ENCODE data around the gene VIPR1.

VIPR1 gene

GRCh38 chr3:42525736-42526345, 23.4 kb downstream of the VIPR1 start:
- ChIA-PET POLR2A (no interaction called here), CTCF (no interaction called here)
- H3K9me3 ChIP-seq (ENCODE audit: control insufficient read depth, insufficient read depth, low read depth, low read length): no peaks in the 10 kb centered on the region
- H3K4me1 ChIP-seq (ENCODE audit: control insufficient read depth, insufficient read depth, low read length): no peaks in the 10 kb centered on the region
- TF ChIP-seq ZNF76 (tag by site-specific recombination; IDR thresholded peaks at IDR 0.05; ENCODE audit: borderline replicate concordance, low read depth) (no peak), GLIS1 (tag by site-specific recombination; IDR thresholded peaks at IDR 0.05) (peak; percentile 35; the same call in 1 of the 2 replicates)
- H3K4me3 ChIP-seq (ENCODE audit: low read depth, low read length): no peak overlapping the region
- H3K27ac ChIP-seq (ENCODE audit: extremely low read depth, low read depth, low read length): no peak overlapping the region
- H3K36me3 ChIP-seq (ENCODE audit: control insufficient read depth in 2 of 2, insufficient read depth in 1 of 2, low read length in 2 of 2): no peaks in the 10 kb centered on the region

GRCh38 chr3:42526616-42527367, 24.3 kb downstream of the VIPR1 start:
- ChIA-PET POLR2A (no interaction called here), CTCF (no interaction called here)

DNA sequence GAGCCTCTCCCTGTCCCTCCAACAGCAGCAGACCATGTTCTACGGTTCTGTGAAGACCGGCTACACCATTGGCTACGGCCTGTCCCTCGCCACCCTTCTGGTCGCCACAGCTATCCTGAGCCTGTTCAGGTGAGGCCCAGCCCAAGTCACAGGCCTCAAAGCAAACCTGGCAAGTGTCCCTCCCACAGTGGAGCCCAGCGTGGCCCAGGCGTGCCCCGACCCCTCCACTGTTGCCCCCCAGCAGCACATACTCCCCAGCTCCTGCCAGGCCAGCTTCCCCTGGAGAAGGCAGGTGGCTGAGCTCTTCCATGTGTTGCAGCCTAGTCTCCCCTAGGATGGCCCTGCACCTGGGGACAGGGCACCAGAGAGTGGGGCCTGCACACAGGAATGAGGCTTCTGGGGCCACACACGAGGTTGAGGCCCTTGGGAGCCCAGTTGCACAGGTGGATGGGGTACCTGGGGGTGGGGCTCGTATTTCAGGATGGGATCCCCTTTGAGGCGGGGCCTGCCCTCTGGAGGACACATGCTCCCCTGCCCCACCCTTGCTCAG, 25.0 kb downstream of the VIPR1 start:
- TF ChIP-seq ZNF624 (tag by site-specific recombination; IDR thresholded peaks at IDR 0.05) (no peak), MYNN (tag by site-specific recombination; IDR thresholded peaks at IDR 0.05; ENCODE audit: borderline replicate concordance) (no peak)
- Histone ChIP-seq H3K36me3 (ENCODE audit: control insufficient read depth in 2 of 2, insufficient read depth in 1 of 2, low read length in 2 of 2) (no peaks in the 10 kb centered on the region), H3K4me3 (ENCODE audit: low read depth, low read length) (no peak overlapping the region), H3K27ac (ENCODE audit: extremely low read depth, low read depth, low read length) (no peak overlapping the region), H3K4me1 (ENCODE audit: control insufficient read depth, insufficient read depth, low read length) (no peaks in the 10 kb centered on the region), H3K9me3 (ENCODE audit: control insufficient read depth, insufficient read depth, low read depth, low read length) (no peaks in the 10 kb centered on the region)
- ChIA-PET CTCF (interaction anchor here (0.7 kb wide), 1 partner anchor 17 kb away, joined by 3 read pairs; no protein-coding TSS in a partner anchor), POLR2A (no interaction called here)

More at GRCh38 chr3:42526616-42527367, 24.3 kb downstream of the VIPR1 start:
- H3K4me1 ChIP-seq (ENCODE audit: control insufficient read depth, insufficient read depth, low read length): no peaks in the 10 kb centered on the region
- no peaks in the 10 kb centered on the region for H3K36me3 ChIP-seq (ENCODE audit: control insufficient read depth in 2 of 2, insufficient read depth in 1 of 2, low read length in 2 of 2)
- H3K27ac ChIP-seq (ENCODE audit: extremely low read depth, low read depth, low read length): no peak overlapping the region
- no peak overlapping the region for H3K4me3 ChIP-seq (ENCODE audit: low read depth, low read length)
- no peaks in the 10 kb centered on the region for H3K9me3 ChIP-seq (ENCODE audit: control insufficient read depth, insufficient read depth, low read depth, low read length)
- TF ChIP-seq EGR2 (tag by site-specific recombination; IDR thresholded peaks at IDR 0.05; ENCODE audit: low read depth) (0 out of 2 replicates have a peak, but pooled peaks have one; percentile 25), ZNF175 (tag by site-specific recombination; IDR thresholded peaks at IDR 0.05) (no peak), ZNF112 (tag by site-specific recombination; IDR thresholded peaks at IDR 0.05) (no peak), ZBTB1 (tag by site-specific recombination; IDR thresholded peaks at IDR 0.05) (no peak), ZNF214 (tag by site-specific recombination; IDR thresholded peaks at IDR 0.05; ENCODE audit: borderline replicate concordance) (no peak)
- TF ChIP-seq, protein P1, sequence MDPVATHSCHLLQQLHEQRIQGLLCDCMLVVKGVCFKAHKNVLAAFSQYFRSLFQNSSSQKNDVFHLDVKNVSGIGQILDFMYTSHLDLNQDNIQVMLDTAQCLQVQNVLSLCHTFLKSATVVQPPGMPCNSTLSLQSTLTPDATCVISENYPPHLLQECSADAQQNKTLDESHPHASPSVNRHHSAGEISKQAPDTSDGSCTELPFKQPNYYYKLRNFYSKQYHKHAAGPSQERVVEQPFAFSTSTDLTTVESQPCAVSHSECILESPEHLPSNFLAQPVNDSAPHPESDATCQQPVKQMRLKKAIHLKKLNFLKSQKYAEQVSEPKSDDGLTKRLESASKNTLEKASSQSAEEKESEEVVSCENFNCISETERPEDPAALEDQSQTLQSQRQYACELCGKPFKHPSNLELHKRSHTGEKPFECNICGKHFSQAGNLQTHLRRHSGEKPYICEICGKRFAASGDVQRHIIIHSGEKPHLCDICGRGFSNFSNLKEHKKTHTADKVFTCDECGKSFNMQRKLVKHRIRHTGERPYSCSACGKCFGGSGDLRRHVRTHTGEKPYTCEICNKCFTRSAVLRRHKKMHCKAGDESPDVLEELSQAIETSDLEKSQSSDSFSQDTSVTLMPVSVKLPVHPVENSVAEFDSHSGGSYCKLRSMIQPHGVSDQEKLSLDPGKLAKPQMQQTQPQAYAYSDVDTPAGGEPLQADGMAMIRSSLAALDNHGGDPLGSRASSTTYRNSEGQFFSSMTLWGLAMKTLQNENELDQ (tag by site-specific recombination; IDR thresholded peaks at IDR 0.05; ENCODE audit: low read depth): no peak

- TF ChIP-seq ZNF184 (tag by site-specific recombination; IDR thresholded peaks at IDR 0.05) (no peak), ZNF555 (tag by site-specific recombination; conservative IDR thresholded peaks at IDR 0.05) (no peak), EGR2 (tag by site-specific recombination; IDR thresholded peaks at IDR 0.05; ENCODE audit: low read depth) (no peak), ZNF174 (tag by site-specific recombination; IDR thresholded peaks at IDR 0.05) (no peak)
- CTCF ChIA-PET: interaction anchor here (0.6 kb wide), 1 partner anchor 53 kb away, joined by 5 read pairs; no protein-coding TSS in a partner anchor
- no peaks in the 10 kb centered on the region for H3K4me1 ChIP-seq (ENCODE audit: control insufficient read depth, insufficient read depth, low read length)
Measured at GRCh38 chr3:42529468-42529867, 27.0 kb downstream of the VIPR1 start.

More at GRCh38 chr3:42529468-42529867, 27.0 kb downstream of the VIPR1 start:
- Histone ChIP-seq H3K4me3 (ENCODE audit: low read depth, low read length) (no peak overlapping the region), H3K36me3 (ENCODE audit: control insufficient read depth in 2 of 2, insufficient read depth in 1 of 2, low read length in 2 of 2) (no peaks in the 10 kb centered on the region), H3K27ac (ENCODE audit: extremely low read depth, low read depth, low read length) (no peak overlapping the region), H3K9me3 (ENCODE audit: control insufficient read depth, insufficient read depth, low read depth, low read length) (no peaks in the 10 kb centered on the region)
- POLR2A ChIA-PET: no interaction called here
